NCI-H128 (cell line): ENCODE measurements around the gene VEZT.
"Not testable (repeated sequence)": the region's sequence is repeated elsewhere in the genome, so short reads cannot be mapped to it uniquely, and the experiment has no call there.

ENCODE experiments used
- DNase-seq: peaks from one replicate; lab custom pipeline; 2025; ENCODE audit not compliant: unreplicated experiment; lab: John Stamatoyannopoulos, UW

Gene VEZT

GRCh38 chr12:95220190-95220589 lies 2.6 kb downstream of the VEZT start:
- no peak for DNase-seq

DNA sequence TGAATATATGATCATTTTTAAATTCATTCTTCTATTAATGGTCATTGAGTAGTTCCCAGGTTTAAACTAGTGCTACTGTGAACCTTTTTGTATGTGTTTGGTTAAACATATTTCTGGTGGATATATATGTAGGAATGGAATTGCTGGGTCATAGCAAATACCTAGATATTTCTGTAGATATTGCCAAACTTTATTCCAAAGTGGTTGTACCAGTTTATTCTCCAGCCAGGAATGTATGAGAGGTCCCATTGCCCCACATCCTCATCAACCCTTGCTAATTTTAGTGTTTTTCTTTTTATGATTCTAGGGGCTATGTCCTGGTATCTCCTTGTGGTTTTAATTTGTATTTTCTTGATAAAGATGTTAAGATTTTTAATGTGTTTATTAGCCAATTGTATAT lies 3.1 kb downstream of the VEZT start:
- no peak for DNase-seq

DNA sequence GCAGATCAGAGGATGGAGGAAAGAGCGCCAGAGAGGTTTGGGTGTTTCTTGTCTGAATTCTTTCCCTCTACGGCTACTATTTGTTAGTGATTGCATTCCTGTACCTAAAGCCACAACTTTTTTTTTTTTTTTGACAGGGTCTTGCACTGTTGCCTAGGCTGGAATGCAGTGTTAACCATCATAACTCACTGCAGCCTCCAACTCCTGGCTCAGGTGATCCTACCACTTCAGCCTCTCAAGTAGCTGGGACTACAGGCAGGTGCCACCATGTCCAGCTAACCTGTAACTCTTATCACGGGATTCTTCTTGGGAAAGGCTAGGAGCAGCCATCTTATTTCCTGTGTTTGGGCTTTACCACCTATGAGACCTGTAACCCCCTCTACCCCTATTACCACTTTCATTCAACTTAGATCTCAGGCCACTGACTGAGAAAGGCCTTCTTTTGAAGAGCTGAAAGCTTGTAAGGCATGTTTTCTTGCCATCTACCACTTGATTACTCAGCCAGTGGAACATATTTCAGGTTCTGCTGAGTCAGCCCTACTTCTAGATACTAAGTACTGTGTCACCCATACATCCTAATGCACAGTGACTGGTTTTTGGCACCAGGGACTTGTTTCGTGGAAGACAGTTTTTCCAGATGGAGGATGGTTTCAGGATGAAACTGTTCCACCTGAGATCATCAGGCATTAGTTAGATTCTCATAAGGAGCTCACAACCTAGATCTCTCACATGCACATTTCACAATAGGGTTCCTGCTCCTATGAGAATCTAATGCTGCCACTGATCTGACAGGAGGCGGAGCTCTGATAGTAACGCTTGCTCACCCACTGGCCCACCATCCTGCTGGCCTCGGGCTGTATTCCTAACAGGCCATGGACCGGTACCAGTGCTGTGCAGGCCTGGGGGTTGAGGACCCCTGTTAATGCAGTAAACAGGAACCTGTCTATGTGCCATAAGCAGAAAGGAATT lies 6.9 kb downstream of the VEZT start:
- no peak for DNase-seq

DNA sequence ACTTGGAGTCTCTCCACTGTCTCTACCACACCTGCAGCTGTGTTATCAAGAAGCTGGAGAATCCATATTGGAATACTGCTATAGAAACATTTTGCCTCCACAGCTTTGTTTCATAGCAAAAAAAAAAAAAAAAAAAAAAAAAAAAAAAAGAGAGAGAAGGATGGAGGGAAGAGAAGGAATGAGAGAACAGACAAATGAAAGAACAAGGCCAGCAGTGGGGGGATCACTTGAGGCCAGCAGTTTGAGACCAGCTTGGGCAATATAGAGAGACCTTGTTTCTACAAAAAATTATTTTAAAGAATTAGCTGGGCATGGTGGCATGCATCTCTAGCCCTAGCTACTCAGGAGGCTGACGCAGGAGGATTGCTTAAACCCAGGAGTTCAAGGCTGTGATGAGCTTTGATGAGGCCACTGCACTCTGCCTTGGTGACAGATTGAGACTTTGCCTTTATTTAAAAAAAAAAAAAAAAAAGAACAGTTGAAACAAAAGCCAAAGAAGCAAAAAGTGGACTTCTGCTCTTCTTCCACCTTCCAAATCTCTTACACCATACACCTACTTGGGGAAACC lies 8.1 kb downstream of the VEZT start:
- DNase-seq = no peak

- DNase-seq = no peak
Measured at GRCh38 chr12:95227818-95228356, 10.3 kb downstream of the VEZT start.

DNA sequence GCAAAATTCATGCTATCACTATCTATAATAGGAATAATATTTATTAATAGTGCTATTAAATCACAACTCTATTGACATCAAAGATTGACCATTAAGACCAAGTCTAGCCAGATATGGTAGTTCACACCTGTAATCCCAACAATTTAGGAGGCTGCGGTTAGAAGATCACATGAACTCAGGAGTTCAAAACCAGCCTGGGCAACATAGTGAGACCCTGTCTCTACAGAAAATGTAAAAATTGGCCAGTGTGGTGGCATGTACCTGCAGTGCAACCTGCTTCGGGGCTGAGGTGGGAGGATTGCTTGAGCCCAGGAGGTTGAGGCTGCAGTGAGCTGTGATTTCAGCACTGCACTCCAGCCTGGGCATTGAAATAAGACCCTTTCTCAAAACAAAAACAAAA lies 11.0 kb downstream of the VEZT start:
- DNase-seq = no peak

- DNase-seq = no peak
Measured at GRCh38 chr12:95229636-95230035, 12.0 kb downstream of the VEZT start.

- no peak for DNase-seq
Measured at GRCh38 chr12:95230313-95230712, 12.7 kb downstream of the VEZT start.

GRCh38 chr12:95231190-95231589 lies 13.6 kb downstream of the VEZT start:
- no peak for DNase-seq

GRCh38 chr12:95234187-95234586 lies 16.6 kb downstream of the VEZT start:
- DNase-seq = not testable (repeated sequence)

- DNase-seq = not testable (repeated sequence)
Measured at GRCh38 chr12:95235621-95236020, 18.0 kb downstream of the VEZT start.

DNA sequence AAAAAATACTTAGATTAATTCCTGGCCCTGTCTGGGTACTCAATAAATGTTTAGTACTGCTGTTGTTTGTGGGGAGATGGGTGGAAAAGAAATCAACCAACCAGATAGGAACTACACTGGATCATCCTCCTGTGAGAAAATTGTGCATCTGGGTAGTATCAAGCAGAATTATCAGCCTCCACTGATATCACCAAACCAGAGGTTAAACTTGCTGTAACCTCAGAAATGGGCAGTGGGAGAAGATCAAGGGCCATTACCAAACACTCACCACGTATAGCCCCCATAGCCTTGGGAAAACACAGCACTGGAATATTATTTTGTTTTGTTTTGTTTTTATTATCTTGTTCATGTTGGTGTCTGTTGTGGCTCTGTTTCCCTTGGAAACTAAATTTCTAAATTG lies 19.7 kb downstream of the VEZT start:
- no peak for DNase-seq

DNA sequence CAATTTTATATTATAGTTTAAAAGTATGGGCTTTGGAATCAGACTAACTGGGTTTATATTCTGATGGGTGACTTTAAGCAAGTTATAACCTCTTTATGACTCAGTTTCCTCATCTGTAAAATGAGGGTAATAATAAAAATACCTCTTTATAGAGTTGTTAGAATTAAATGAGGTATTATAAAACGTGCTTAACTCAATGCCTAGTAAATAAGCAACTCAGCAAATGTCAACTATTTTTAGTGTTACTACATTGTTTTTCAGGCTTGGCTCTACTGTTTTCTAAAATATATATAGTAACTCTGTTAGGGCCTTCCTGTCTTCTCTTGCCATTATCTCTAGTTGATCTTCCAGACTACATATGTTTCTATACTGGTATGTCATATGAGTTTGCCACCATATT lies 20.5 kb downstream of the VEZT start:
- DNase-seq = no peak

DNA sequence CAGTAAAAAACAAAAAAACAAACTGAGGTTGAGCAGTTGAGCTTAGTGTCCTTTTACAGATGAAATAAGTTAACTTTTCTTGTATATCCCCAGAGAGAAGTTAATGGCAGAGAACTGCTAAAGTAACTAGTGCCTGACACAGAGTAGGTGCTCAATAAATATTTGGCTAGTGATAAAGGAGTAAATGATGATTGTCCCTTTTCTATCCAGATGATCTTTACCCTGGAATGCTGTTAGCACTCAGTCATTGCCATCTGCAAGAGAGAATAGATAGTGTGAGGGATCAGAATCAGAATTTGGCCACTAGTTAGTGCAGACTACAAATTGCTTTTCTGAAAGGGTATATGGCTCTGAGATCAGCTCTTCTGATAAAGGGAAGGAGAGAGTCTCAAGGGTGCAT lies 21.6 kb downstream of the VEZT start:
- no peak for DNase-seq

GRCh38 chr12:95239835-95240234 lies 22.2 kb downstream of the VEZT start:
- not testable (repeated sequence) for DNase-seq

- no peak for DNase-seq
Measured at GRCh38 chr12:95240556-95240955, 22.9 kb downstream of the VEZT start.

- not testable (repeated sequence) for DNase-seq
Measured at GRCh38 chr12:95241138-95241537, 23.5 kb downstream of the VEZT start.

DNA sequence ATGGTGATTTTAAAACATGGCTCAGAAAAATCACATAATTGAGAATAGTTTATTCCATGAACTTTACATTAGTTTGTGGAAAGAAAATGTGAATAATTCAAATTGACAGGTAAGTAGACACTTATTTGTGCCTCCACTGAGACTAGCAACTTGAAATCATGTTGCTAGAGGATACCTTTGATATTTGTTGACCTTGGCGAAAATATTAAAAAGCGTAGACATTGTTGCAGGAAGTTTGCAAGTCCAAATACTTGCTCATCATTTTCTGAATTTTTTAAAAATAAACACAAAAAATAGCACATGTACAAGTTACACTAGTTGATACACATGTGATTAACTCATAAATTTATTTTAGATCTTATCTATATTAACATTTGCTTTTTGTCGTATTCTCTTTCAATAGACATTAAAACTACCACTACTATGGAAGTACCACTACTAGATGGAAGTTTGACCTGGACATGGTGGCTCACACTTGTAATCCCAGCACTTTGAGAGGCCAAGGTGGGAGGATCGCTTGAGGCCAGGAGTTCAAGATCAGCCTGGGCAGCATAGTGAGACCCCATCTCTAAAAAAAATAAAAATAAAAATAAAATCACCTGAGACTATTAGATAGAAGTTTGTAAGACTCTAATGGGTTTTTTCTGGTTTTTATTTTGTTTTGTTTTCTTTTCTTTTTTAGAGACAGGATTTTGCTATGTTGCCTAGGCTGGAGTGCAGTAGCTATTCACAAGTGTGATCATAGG lies 24.3 kb downstream of the VEZT start:
- DNase-seq = no peak

DNA sequence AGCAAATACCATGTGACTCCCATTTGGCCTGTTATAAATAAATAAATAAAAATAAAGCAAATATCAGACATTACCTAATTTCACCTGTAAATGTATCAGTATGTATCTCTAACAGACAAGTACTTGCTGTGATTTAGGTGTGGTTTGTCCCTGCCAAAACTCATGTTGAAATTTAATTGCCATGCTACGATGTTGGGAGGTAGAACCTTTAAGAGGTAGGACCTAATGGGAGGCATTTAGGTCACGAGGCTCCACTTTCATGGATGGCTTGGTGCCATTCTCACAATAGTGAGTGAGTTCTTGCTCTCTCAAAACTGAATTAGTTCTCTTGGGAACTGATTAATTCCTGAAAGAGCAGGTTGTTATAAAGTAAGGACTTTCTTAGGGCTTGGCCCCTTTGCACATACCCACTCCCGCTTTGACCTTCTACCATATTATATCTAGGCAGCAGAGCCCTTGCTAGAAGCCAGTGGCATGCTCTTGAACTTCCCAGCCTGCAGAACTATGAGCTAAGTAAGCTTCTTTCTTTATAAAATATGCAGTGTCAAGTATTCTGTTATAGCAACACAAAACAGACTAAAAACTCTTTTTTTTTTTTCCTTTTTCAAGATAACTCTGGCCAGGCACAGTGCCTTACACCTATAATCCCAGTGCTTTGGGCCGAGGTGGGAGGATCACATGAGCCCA lies 26.0 kb downstream of the VEZT start:
- no peak for DNase-seq

GRCh38 chr12:95244350-95244749 lies 26.7 kb downstream of the VEZT start:
- DNase-seq = no peak

DNA sequence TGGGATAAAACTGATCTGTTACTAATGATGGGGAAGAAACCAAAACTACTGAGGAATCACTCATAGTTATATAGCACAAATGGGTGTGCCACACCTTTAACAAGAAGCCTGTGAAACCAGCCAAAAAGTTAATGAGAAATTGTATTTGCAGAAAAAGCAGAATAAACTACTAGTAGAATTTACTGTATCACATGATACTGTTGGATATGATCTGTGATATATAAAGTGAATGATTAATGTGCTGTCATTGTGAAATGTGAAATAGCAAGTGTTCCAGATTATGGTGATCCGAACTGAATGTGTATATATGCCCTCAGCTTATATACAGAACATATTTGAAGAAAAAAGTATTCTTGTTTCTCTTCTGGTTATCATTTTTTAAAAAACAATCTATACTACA lies 30.5 kb downstream of the VEZT start:
- DNase-seq = no peak
